ENCODE results near the gene CACNG3.
"Not testable (repeated sequence)": the region's sequence is repeated elsewhere in the genome, so short reads cannot be mapped to it uniquely, and the experiment has no call there.

CACNG3 gene

DNA sequence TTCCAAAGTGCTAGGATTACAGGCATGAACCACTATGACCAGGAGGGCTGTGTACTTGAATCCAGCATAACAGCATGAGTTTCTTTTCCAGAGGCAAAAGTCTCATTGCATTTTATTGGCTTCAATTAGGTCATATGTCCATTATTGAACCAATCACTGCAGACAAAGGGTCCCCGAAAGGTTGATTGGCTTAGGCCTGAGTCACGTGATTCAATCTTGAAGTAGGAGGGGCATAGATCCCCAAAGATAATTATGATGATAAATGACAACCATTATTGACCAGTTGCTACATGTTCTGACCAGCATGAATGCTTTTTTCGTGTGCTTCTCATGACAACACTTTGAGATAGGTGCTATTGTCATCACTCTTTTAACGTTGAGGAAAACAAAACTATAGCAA is 25.3 kb downstream of the CACNG3 start:
- no peak for DNase-seq

DNA sequence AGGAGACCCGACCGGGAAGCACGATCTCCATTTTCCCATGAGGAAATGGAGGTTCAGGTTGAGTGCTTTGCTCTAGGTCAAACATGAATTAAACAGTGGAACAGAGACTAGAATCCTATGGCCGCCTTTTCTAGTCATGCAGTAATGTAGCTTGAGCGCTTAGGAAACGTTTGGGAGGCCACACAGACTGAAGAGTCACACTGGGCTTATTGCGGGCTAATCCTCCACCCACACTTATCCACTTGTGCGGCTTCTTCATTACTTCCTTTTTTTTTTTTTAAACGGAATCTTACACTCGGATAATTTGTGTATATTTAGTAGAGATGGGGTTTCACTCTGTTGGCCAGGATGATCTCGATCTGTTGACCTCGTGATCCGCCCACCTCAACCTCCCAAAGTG is 26.0 kb downstream of the CACNG3 start:
- no peak for DNase-seq

DNA sequence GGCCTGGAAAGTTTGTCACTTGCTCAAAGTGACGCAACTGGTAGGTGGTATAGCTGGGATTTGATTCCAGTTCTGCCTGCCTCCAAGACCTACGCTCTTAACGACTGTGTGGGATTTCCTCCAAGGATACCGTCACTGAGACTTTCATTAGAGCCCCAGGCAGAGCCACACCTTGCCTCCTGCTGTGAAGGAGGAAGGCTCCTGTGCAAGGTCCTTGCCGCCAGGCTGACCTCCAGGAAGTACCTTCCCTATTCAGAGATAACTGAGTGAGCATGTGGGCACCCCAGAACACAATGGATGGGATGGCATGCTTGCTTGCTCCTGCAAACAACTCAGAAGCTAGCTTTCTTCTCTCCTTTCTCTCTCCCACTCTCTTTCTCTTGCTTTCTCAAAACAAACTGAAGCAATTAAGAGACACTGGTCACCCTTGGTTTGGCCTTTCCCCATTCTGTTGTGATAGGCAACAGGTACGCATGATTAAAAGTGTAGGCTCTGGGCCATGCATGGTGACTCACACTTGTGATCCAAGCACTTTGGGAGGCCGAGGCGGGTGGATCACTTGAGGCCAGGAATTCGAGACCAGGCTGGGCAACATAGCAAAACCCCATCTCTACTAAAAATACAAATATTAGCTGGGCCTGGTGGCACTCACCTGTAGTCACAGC is 30.7 kb downstream of the CACNG3 start:
- DNase-seq, result no peak

DNA sequence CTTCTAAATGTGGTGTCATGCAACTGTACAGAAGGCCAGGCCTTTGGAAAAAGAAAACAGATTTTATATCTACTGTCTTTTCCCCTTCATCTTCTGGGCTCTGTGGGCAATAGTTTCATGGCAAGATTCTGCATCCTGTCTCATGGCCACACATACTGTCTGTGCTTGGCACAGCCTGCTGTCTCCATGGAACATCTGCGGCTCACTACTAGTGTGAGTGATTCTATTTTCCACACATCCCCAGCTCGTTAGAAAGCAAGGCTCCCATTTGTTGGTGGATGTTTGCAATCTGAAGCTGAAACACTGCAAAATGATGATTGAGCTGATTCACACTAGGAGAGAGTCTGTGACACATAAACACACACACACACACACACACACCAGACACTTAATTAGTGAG is 32.4 kb downstream of the CACNG3 start:
- DNase-seq, result no peak

DNA sequence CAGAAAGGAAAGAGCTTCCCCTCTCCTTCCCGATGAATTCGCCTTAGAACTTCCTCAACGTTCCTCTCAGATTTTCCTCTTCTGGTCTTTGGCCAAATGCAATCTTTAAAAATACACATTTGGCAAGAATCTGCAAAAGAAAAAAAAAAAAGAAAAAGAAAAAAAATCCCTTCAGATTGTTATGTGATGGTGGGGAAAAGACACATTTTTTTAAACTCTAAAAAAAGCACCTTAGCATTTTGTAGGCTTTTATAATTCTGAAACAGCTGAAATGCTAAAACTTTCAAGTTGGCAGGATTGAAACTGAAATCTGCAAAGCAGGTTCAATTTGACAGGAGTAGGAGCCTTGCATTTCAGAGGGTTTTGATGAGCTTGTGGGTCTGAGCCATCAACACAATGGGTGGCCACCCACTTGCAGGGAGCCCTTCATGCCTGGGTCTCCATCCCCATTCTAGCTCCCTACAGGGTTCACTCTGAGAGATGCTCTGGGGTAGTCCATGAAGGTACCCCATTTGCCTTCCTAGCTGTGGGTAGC is 33.1 kb downstream of the CACNG3 start:
- DNase-seq, result no peak

DNA sequence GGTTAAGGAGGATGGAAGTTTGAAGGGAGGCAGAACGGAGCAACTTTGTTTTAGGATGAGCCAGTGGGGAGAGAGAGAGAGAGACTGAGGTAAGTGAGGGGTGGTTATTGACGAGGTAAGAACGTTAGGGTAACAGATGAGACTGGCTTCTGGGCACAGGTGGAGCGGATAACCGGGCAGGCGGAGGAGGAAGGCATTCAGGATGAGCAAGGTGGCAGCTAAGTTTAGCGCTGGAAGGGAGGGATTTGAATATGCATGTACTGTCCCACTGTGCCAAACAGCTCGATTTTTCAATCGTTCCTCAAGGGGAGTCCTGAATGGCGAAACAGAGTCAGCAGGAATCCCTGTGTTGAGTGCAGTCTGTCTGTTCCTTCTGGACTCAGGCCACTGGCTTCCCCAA is 35.8 kb downstream of the CACNG3 start:
- DNase-seq, result no peak

DNA sequence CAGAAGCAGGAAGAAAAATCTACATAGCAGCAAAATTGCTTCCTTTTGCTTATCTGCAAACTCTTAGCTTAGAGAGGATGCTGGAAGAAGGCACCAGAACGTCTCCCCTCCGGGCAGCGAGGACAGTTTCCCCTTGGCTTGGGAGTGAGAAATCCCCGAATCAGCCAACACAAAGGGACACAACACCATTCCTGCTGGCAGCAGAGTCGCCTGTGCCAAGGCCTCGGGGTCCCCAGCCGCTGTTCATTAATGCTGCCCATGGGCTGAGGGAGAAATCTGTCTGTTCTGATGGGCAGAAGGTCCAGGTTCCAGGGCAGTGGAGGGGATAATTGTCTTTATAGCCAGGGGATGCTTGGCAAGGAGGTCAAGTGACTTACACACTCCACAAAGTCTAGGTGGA is 38.0 kb downstream of the CACNG3 start:
- DNase-seq, result no peak

DNA sequence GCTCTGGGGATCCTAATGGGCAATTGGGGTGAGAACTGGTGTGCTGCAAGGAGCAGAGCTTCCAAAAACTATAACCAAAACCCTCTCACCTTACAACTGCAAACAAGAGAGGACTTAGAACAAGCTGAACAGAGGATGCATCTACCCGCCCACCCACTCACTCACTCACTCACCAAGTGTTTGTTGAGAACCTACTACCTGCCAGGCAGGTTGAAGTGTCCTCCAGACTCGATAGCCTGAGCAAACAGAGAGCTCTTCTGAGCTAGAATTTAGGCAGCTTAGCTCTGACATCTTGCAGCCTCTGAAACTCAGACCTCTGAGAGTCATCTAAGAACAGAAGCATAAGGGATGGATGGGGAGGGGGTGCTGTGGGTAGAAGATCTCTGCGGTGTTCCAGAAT is 41.2 kb downstream of the CACNG3 start:
- no peak for DNase-seq

DNA sequence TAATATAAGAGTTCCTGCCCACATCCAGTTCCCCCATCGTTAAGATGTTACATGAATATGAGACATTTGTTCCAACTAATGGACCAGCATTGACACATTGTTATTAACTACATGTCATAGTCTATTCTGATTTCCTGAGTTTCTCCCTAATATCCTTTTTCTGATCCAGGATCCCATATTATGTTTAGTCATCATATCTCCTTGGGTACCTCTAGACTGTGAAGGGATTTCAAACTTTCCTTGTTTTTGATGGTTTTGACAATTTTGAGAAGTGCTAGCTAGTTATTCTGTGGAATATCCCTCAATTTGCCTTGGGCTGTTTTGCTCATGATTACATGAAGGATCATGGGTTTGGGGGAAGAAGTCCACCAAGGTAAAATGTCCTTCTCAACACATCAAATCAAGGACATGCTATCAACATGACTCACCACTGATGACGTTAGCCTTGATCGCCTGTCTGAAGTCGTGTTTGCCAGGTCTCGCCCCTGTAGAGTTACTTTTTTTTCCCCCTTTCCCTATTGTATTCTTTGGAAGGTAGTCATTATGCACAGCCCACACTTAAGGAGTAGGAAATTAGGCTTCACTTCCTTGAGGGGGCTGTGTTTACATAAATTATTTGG is 42.5 kb downstream of the CACNG3 start:
- no peak for DNase-seq

DNA sequence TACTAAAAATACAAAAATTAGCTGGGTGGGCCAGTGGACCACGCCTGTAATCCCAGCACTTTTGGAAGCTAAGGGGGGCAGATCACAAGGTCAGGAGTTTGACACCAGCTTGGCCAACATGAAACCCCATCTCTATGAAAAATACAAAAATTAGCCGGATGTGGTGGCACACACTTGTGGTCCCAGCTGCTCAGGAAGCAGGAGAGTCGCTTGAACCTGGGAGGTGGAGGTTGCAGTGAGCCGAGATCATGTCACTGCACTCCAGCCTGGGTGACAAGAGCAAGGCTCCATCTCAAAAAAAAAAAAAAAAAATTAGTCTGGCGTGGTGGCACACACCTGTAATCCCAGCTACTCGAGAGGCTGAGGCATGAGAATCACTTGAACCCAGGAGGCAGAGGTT is 44.6 kb downstream of the CACNG3 start:
- not testable (repeated sequence) for DNase-seq

DNA sequence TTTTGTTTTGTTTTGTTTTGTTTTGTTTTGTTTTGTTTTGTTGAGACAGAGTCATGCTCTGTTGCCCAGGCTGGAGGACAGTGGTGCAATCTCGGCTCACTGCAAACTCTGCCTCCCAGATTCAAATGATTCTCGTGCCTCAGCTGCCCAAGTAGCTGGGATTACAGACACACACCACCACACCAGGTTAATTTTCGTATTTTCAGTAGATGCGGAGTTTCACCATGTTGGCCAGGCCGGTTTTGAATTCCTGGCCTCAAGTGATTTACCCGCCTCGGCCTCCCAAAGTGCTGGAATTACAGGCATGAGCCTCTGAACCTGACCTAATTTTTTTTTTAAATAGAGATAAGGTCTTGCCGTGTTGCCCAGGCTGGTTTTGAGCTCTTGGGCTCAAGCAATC is 46.5 kb downstream of the CACNG3 start:
- no peak for DNase-seq

DNA sequence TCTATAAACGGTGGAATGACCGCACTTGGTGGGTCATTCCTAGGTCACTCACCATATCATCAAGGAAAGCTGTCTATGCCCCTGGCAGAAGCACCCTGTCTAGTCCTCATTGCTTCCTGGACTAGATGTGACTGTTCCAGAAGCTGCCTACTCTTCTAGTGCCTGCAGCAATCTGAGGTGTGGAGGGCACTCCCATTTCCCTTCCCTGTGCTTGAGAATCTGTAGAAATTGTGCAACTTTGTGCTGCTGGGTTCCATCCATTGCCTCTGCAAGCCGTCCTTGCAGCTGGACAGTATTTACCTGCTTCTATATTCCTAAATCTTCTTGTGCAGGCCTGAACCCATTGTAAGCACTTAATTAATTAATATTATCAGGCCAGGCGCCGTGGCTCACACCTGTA is 52.1 kb downstream of the CACNG3 start:
- no peak for DNase-seq

DNA sequence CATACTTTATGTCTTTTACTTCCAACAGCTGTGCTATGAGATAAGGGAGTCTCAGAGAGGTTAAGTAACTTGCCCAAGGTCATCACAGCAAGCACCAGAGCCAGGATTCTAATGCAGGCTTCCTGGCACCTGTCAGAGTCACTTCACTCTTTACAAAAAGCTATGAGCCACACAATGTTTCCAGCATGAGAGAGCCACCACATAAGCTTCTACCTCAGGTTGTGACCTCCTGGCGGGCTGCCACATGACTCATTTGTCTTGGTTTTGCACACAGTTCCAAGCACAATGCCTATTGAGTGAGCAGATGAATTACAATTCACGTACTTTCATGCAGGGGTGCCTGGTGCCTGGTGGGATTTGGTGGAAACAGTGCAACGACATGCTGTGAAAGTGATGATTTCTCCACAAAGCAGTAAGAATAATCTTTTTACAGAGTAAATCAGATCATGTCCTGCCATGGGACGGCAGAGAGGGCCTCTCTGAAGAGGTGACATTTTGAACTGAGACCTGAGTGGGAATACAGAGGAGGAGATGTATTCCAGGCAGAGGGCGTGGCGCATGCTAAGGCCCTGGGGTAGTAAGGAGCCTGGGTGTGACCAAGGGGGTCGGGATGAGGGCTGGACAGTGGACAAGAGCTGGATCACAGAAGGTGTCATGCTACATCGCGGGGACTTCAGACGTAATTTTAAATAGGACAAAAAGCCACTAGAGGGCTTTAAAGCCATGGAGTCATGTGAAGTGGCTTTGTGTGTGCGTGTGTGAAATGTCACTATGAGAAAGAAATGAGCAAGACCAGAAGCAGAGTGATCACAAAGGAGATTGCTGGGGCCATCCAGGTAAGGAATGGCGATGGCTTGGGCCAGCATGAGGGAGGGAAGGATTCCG is 53.4 kb downstream of the CACNG3 start:
- peak; percentile 26 for DNase-seq

DNA sequence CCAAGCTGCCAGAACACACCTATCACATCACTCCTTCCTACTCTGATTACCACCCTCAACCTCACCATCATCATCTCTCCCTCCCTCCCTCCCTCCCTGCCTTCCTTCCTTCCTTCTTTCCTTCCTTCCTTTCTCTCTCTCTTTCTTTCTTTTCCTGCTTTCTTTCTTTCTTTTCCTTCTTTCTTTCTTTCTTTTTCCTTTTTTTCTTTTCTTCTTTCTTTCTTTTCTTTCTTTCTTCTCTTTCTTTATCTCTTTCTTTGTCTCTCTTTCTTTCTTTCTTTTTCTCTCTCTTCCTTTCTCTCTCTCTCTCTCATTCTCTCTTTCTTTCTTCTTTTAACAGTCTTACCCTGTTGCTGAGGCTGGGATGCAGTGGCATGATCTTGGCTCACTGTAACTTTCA is 59.2 kb downstream of the CACNG3 start:
- DNase-seq, result no peak

DNA sequence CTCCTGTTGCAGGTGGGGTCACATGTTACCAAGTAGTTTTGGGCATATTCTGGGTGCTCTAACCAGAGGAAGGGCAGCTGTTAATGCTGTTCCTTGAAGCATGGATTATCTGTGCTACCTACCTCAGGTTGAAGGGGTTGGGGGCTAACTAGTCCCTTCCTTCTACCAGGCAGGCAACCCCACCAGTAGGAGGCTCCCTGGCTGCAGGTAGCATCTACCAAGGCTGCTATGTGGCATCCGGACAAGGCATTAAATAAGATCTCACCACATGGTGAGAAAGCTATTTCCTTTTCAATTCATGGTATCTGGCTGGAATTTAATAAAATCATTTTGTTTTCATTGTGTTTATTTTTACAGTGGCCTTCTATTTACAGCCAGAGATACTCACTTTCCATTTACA is 62.5 kb downstream of the CACNG3 start:
- DNase-seq, result no peak

DNA sequence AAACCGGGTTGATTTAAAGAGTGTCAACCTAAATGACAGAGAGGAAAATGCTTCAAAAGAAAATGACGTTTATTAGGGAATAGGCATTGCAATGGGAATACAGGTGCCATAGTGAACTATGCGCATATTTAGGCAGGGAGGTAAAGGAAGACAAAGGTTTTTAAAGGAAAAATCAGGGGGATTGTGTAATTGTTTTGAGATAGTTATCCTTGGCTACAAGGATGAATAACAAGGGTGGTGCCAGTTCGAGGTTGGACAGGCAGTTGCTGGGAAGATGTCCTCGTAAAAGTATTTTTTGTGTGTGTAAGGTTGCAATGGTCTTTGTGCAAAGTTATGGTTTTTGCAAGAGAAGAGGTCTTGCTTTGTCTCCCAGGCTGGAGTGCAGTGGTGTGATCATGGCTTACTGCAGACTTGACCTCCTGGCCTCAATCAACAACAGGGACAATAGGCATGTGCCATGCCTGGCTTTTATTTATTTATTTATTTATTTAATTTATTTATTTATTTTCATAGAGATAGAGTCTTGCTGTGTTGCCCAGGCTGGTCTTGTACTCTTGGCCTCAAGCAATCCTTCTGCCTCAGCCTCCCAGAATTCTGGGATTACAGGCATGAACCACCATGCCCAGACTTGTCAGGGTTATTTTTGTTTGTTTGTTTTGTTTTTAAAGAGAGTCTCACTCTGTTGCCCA is 63.1 kb downstream of the CACNG3 start:
- no peak for DNase-seq

DNA sequence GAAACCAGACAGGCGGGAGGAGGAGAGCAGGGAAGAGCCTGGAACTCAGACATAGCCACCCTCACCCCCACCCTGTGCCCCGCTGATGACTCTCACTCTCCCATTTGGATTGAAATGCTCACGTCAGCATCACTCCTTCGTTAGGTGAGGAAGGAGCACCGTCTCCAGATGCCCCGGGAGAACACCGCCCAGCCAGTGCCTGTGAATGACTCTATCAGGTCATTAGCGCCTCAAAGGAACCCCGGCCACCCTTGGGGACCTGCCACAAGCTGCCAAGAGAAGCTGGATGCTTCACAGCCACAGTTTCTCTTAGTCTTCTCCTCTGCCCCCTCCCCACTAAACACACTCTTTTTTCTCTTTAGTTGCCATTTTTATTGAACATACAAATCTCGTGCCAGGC is 66.0 kb downstream of the CACNG3 start:
- no peak for DNase-seq

DNA sequence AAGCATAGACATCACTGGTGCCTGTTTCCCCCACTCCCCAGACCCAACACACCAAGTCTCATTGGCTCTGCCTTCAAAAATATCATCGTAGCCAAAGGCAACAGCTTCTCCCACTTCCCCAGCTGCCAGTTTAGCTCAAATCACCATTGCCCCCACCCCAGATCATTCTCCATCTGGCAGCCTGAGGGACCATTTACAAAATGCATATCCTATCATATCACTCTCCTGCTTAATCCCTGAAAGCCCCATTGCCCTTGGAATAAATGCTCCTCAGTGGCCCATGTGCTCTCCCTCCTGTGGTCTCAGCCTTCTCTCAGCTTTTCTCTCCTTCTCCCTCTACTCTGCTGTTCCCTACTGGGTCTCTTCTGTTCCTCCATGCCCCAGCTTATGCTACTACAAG is 68.3 kb downstream of the CACNG3 start:
- DNase-seq, result no peak

DNA sequence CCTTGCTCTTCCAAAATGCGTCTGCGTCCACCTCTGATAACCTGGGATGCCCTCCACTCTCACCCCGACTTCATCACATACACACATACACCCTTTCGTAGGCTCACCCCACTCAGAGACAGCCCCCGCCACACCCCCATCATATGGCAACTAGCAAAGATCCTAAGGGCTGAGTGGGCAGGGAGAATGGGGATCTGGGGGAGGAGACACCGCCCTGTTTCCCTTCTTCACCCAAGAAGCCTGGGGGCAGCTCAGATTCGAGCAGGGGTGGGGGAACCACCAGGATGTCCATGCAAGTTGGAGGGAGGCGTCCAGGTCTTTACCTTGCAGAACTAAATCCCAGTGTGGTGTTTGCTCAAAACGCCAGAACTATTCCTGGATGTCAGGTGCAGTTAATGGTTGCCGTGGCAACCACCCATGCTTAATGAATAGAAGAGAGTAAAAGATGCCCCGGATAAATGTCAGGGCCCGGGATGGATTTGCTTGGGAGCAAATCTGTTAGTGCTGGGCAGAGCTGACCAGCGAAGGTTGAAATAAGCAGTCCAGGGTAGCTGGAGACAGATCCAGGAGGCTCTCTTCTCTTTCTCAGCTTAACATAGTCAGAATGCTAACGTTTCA is 72.8 kb downstream of the CACNG3 start:
- DNase-seq, result no peak

DNA sequence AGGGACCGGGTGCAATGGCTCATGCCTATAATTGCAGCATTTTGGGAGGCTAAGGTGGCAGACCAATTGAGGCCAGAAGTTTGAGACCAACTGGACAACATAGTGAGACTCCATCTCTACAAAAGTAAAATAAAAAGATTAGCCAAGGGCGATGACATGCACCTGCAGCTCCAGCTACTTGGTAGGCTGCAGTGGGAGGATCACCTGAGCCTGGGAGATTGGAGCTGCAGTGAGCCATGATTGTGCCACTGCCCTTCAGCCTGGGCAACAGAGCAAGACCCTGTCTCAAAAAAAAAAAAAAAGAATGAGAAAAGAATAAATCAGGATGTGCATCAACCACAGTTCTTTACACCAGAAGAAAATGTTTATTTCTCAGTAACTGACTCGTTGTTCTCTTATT is 76.0 kb downstream of the CACNG3 start:
- DNase-seq, result no peak

DNA sequence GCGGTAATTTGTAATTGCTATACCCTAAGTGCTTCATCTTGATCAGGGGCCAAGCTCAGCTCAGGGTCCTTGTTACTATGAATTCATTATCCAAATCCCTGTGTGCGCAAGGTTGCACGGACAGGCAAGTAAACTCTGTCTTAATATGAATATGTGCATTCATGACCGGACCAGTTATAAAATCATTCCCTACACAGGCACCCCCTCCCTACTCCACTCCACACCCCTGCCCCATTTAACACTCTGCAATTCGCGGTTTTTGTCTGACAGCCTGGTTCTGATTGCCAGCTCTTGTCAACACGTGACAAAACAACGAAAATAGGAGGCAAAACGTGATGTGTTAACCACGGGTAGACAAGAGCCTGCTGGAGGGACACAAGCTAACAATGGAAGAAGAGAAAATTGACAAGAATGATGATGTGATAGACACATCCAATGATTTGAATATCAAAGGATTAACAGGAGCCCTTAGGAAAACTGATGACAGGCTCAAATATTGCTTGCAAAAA is 76.5 kb downstream of the CACNG3 start:
- no peak for DNase-seq

DNA sequence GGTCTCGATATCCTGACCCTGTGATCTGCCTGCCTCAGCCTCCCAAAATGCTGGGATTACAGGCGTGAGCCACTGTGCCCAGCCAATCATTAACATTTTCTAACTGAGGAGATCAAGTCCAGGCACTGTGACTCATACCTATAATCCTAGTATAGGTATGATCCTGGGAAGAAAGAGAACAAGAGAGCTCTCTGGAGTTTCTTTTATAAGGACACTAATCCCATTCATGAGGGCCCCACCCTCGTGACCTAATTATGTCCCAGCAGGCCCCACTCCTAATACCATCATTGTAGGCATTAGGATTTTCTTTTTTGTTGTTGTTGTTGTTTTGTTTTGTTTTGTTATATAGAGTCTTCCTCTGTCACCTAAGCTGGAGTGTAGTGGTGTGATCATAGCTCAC is 80.4 kb downstream of the CACNG3 start:
- DNase-seq, result no peak

DNA sequence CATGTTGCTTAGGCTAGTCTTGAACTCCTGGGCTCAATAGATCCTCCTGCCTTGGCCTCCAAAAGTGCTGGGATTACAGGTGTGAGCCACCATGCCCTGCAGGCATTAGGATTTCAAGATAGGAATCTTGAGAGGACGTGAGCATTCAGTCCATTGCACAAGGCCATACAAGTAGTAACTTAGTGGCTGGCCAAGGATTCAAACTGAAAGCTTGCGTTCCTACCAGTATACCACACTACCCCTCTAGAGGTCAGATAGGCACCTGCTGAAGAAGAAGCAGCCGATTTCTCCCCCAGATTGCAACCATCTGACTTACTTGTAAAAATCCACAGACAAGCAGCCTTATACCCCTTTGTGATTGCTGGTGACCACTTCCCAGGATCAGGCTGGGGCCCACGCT is 80.9 kb downstream of the CACNG3 start:
- no peak for DNase-seq
